Erythroblast (primary cell): ENCODE results near the gene HLA-DMB.

Experiments
- GATA1 ChIP-seq: IDR thresholded peaks from 2 replicates; pipeline ENCODE4 v1.6.1; 2011; ENCODE audit warnings: low read depth, mild to moderate bottlenecking, control low read depth, low read length, moderate library complexity
- POLR2A ChIP-seq: IDR thresholded peaks from 2 replicates; pipeline ENCODE4 v1.6.1; 2011; ENCODE audit warnings: mild to moderate bottlenecking, low read length

DNA sequence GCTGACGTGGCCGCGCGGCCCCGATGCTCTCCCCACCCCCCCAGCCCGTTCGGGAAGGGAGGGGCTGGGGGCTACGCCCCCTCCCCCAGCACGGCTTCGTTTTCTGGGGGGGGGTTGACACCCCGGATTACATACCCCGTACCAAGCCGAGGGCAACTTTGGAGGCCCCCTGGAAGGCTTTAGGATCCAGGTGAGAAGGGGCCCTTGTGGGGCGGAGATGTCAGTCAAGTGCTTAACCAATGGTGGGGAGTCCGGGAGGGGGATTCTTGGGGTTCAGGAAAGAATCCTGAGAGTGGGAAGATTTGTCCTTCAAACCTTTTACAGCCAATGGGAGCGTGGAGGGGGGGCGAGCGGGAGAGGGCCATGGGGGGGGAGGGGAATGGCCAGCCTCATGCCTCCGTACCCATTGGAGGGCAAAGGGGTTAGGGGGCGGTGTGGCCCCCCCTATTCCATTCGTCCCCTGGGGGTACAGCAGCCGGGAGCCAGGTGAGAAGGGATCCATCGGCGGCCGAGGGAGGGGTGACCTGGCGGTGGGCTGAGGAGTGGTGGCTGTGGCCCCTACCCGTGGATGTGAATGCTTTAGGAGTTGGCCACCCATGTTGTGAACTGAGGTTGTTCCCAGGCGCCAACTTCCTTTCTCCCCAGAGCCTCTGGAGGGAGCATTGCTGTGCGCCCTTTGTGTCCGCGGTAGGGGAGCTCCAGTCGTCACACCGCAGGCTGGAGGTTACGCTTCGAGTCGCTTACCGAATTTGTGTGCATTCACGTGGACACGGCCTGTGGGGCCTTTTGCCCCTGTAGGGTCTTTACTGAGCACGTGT, 28.2 kb upstream of the HLA-DMB start:
- TF ChIP-seq POLR2A: no peak
- TF ChIP-seq GATA1: no peak
